Breast epithelium (tissue), 4 donors: ENCODE measurements around the gene DDX47. TPM values are rescaled to one million over a fixed set of nuclear protein-coding genes. Genes with fewer than 3 reads are reported as not detected.

ENCODE experiments used
- DNase-seq, 2 donors: peaks; one replicate each; pipeline ENCODE4 v3.0.0-alpha.2; 2019; ENCODE audit warnings: low spot score in 2 of 2
- H3K27ac ChIP-seq, 2 donors: fragments of 200-600 bp; sonication (generic) in 1 of 2; one replicate each; pipeline ENCODE4 v1.5.1; 2016 to 2019; ENCODE audit warnings: mild to moderate bottlenecking in 1 of 2
- H3K27me3 ChIP-seq, 2 donors: fragments of 200-600 bp; sonication (generic) in 1 of 2; one replicate each; pipeline versions ENCODE4 v1.5.1 to v1.6.0; 2017 to 2019; ENCODE audit warnings: control low read depth in 1 of 2, mild to moderate bottlenecking in 1 of 2
- H3K36me3 ChIP-seq: fragments of 200-600 bp; one replicate; pipeline ENCODE4 v1.5.1; 2019
- H3K4me1 ChIP-seq, 2 donors: fragments of 200-600 bp; sonication (generic); one replicate each; pipeline ENCODE4 v1.5.1; 2016 to 2019; ENCODE audit warnings: control low read depth in 1 of 2
- H3K4me3 ChIP-seq, 3 donors: fragments of 200-600 bp; sonication (generic); 1 replicate in 2 of 3; 2 replicates in 1 of 3; pipeline ENCODE4 v1.5.1; 2016 to 2019; ENCODE audit warnings: mild to moderate bottlenecking in 3 of 3, moderate library complexity in 2 of 3
- H3K9me3 ChIP-seq, 2 donors: fragments of 200-600 bp; sonication (generic) in 1 of 2; one replicate each; pipeline ENCODE4 v1.5.1; 2016 to 2019; ENCODE audit warnings: control low read depth in 1 of 2
- POLR2A ChIP-seq: fragments of 450-650 bp; IDR thresholded peaks from one replicate; pipeline ENCODE4 v1.6.1; 2016; ENCODE audit warnings: antibody characterized with exemption, mild to moderate bottlenecking, moderate library complexity
- POLR2AphosphoS5 ChIP-seq, 3 donors: sonication (generic); formaldehyde crosslinking; IDR thresholded peaks; one replicate each; pipeline ENCODE4 v1.6.1; 2017; ENCODE audit warnings: antibody characterized with exemption in 3 of 3
- intact Hi-C: fragments of 100-400 bp; cut with DNase I; formaldehyde crosslinking; loops from one replicate; pipeline ENCODE4 v1.15.1; 2023; ENCODE audit warnings: low total_unique reads
- total RNA-seq, 3 donors: library from RNA; depleted of rRNA; stranded (reverse); fragments of >200 nt; gene quantifications; one replicate each; pipeline ENCODE4 v1.1.0, GENCODE V29; 2016
- TF ChIP-seq, protein P1 (sequence below), 3 donors: fragments of 450-650 bp; IDR thresholded peaks; one replicate each; pipeline ENCODE4 v1.5.1; 2016 to 2017; ENCODE audit warnings: antibody characterized with exemption in 3 of 3, mild to moderate bottlenecking in 3 of 3, moderate library complexity in 3 of 3

DDX47 gene
- total RNA-seq, 3 donors from 2014 or later: 44.8 to 81.1 (median 60.0) TPM

- Histone ChIP-seq H3K27ac (no peak overlapping the region), H3K9me3 (no peaks in the 10 kb centered on the region), H3K36me3 (no peaks in the 10 kb centered on the region), H3K4me1 (peaks cover 0 to 12% of the 10 kb centered on the region in 2 donors), H3K4me3 (no peak overlapping the region), H3K27me3 (no peaks in the 10 kb centered on the region)
- TF ChIP-seq POLR2AphosphoS5 (IDR thresholded peaks at IDR 0.05) (no peak), POLR2A (no peak)
- TF ChIP-seq, protein P1, sequence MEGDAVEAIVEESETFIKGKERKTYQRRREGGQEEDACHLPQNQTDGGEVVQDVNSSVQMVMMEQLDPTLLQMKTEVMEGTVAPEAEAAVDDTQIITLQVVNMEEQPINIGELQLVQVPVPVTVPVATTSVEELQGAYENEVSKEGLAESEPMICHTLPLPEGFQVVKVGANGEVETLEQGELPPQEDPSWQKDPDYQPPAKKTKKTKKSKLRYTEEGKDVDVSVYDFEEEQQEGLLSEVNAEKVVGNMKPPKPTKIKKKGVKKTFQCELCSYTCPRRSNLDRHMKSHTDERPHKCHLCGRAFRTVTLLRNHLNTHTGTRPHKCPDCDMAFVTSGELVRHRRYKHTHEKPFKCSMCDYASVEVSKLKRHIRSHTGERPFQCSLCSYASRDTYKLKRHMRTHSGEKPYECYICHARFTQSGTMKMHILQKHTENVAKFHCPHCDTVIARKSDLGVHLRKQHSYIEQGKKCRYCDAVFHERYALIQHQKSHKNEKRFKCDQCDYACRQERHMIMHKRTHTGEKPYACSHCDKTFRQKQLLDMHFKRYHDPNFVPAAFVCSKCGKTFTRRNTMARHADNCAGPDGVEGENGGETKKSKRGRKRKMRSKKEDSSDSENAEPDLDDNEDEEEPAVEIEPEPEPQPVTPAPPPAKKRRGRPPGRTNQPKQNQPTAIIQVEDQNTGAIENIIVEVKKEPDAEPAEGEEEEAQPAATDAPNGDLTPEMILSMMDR (IDR thresholded peaks at IDR 0.05): no peak
- intact Hi-C loops: no loop called here
- no peak for DNase-seq
Observed at GRCh38 chr12:12790956-12791355, 22.2 kb upstream of the DDX47 start.

DNA sequence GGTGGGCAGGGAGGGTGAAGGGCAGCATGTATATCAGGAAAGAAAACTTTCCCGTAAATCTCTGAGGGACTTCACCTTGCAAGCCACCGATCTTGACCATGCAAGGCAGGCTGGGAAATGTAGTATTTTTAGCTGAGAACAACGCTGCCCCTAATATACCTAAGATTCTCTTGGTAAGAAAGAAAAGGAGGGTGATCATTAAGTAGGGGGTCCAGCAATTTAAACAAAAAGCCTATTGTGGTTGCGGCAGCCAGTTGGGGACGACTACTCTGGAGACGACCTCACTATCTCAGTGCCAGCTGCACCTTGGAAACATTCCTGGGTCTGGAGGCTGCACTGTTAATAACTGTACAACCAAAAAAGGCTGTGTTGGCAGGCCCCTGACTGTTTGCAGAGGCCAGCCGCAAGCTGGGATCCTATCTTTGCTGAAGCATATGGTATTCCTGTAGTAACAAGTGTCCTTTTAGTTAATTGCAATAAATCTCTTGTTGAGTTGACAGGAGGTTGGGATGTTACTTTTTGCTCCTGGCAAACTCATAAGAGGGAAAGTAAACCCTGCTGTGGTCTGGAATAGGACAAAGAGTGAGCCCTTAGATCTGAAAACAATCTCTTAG lies 21.3 kb upstream of the DDX47 start:
- Histone ChIP-seq H3K9me3 (no peaks in the 10 kb centered on the region), H3K4me3 (peak overlapping the region in 2 of 3 donors; percentile 27 to 32), H3K36me3 (no peaks in the 10 kb centered on the region), H3K4me1 (peaks cover 0 to 12% of the 10 kb centered on the region in 2 donors), H3K27me3 (no peaks in the 10 kb centered on the region), H3K27ac (peak overlapping the region in 1 of 2 donors; percentile 40)
- TF ChIP-seq, protein P1 (IDR thresholded peaks at IDR 0.05): no peak
- TF ChIP-seq POLR2AphosphoS5 (IDR thresholded peaks at IDR 0.05): no peak
- TF ChIP-seq POLR2A: no peak
- DNase-seq: no peak
- intact Hi-C loops: no loop called here

DNA sequence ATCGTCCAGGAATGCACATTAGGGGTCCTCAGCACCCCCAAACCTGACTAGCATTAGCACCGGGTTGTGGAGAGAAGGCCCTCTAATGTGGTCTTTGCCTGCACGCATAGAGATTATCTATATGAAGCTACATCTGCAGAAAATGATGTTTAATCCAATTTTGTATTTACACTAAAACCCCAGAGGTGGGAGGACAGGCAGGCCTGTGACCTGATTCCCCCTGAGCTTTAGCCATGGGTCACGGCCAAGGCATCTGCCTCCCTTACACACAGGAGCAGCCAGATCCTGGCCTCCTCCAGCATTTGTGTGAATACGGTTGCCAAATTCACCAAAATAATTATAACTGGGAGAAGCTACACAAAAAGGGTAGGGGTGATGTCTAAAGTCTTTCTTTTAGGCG lies 20.7 kb upstream of the DDX47 start:
- TF ChIP-seq POLR2AphosphoS5 (IDR thresholded peaks at IDR 0.05) (peak in 1 of 3 donors; percentile 12), POLR2A (no peak)
- TF ChIP-seq, protein P1 (IDR thresholded peaks at IDR 0.05): no peak
- no peaks in the 10 kb centered on the region for H3K27me3 ChIP-seq
- no peak overlapping the region for H3K4me3 ChIP-seq
- no peaks in the 10 kb centered on the region for H3K36me3 ChIP-seq
- H3K4me1 ChIP-seq: peaks cover 0 to 12% of the 10 kb centered on the region in 2 donors
- DNase-seq: no peak
- peak overlapping the region in 1 of 2 donors; percentile 40 for H3K27ac ChIP-seq
- intact Hi-C loops: no loop called here
- H3K9me3 ChIP-seq: no peaks in the 10 kb centered on the region

GRCh38 chr12:12794686-12795085 lies 18.5 kb upstream of the DDX47 start:
- Histone ChIP-seq H3K9me3 (no peaks in the 10 kb centered on the region), H3K36me3 (no peaks in the 10 kb centered on the region), H3K4me1 (peaks cover 0 to 12% of the 10 kb centered on the region in 2 donors), H3K4me3 (no peak overlapping the region), H3K27ac (no peak overlapping the region), H3K27me3 (no peaks in the 10 kb centered on the region)
- intact Hi-C loops: no loop called here
- TF ChIP-seq, protein P1 (IDR thresholded peaks at IDR 0.05): no peak
- TF ChIP-seq POLR2AphosphoS5 (IDR thresholded peaks at IDR 0.05): no peak
- no peak for TF ChIP-seq POLR2A
- no peak for DNase-seq

- Histone ChIP-seq H3K27me3 (no peaks in the 10 kb centered on the region), H3K9me3 (no peaks in the 10 kb centered on the region), H3K27ac (no peak overlapping the region), H3K4me3 (no peak overlapping the region), H3K36me3 (no peaks in the 10 kb centered on the region), H3K4me1 (peaks cover 0 to 12% of the 10 kb centered on the region in 2 donors)
- TF ChIP-seq POLR2A (no peak), POLR2AphosphoS5 (IDR thresholded peaks at IDR 0.05) (no peak)
- TF ChIP-seq, protein P1 (IDR thresholded peaks at IDR 0.05): no peak
- intact Hi-C loops: no loop called here
- DNase-seq: no peak
Observed at GRCh38 chr12:12796171-12796570, 17.0 kb upstream of the DDX47 start.
